IMR-90 (cell line): ENCODE data around the gene DNAH8. TPM values are rescaled to one million over a fixed set of nuclear protein-coding genes. Genes with fewer than 3 reads are reported as not detected.

Source experiments
- ATAC-seq: fragments of 200-7000 bp; cut with Tn5 transposase; 2 replicates; pipeline ENCODE4 v1.9.1; 2020; ENCODE audit warnings: low read depth, mild to moderate bottlenecking, moderate library complexity
- BruUV-seq: library from RNA; stranded (reverse); fragments of 400-500 nt; replicated peaks from 2 replicates; lab custom pipeline; 2021; lab: Mats Ljungman, UMichigan
- CTCF ChIA-PET: fragments of 300-600 bp; formaldehyde crosslinking; extraction: SDS; loops from one replicate; lab custom pipeline; 2021; ENCODE audit warnings: antibody characterized with exemption; lab: Yijun Ruan, JAX
- POLR2A ChIA-PET: fragments of 300-600 bp; sonication (Branson Sonifier 250); formaldehyde crosslinking; loops from one replicate; lab custom pipeline; 2022; ENCODE audit warnings: antibody characterized with exemption; ENCODE audit not compliant: unreplicated experiment; lab: Charles Lee
- DNase-seq: peaks from one replicate; pipeline ENCODE4 v3.0.0; 2013
- H2AFZ ChIP-seq: replicated peaks from 2 replicates; pipeline ENCODE3; 2013; ENCODE audit warnings: low read length, mild to moderate bottlenecking; ENCODE audit not compliant: poor library complexity
- H2AK5ac ChIP-seq: 2 replicates; pipeline ENCODE4 v1.6.1; 2013; ENCODE audit warnings: low read depth, low read length, inconsistent platforms
- H2AK9ac ChIP-seq: replicated peaks from 2 replicates; pipeline ENCODE3; 2013; ENCODE audit warnings: mild to moderate bottlenecking, low read depth, low read length, moderate library complexity; ENCODE audit not compliant: poor library complexity
- H2BK120ac ChIP-seq: 2 replicates; pipeline ENCODE4 v1.6.1; 2013; ENCODE audit warnings: low read depth, low read length, inconsistent platforms
- H2BK15ac ChIP-seq: 3 replicates; pipeline ENCODE4 v1.6.1; 2013; ENCODE audit warnings: low read depth, low read length, inconsistent platforms
- H2BK20ac ChIP-seq: 2 replicates; pipeline ENCODE4 v1.6.1; 2013; ENCODE audit warnings: low read depth, mild to moderate bottlenecking, inconsistent platforms, low read length, moderate library complexity
- H2BK5ac ChIP-seq: 2 replicates; pipeline ENCODE4 v1.6.1; 2013; ENCODE audit warnings: mild to moderate bottlenecking, low read depth, low read length, inconsistent platforms; ENCODE audit not compliant: poor library complexity, severe bottlenecking
- H3K14ac ChIP-seq: replicated peaks from 2 replicates; pipeline ENCODE4 v1.6.1; 2013; ENCODE audit warnings: low read depth, low read length, inconsistent platforms
- H3K18ac ChIP-seq: 2 replicates; pipeline ENCODE4 v1.6.1; 2013; ENCODE audit warnings: low read depth, low read length, control low read depth
- H3K23ac ChIP-seq: 2 replicates; pipeline ENCODE4 v1.6.1; 2013; ENCODE audit warnings: low read depth, low read length, inconsistent platforms
- H3K27ac ChIP-seq: 2 replicates; pipeline ENCODE4 v1.5.1; 2013; ENCODE audit warnings: mild to moderate bottlenecking, control low read depth, low read length; ENCODE audit not compliant: insufficient read depth
- H3K27me3 ChIP-seq: 2 replicates; pipeline ENCODE4 v1.6.1; 2013; ENCODE audit warnings: low read length; ENCODE audit not compliant: control insufficient read depth, insufficient read depth
- H3K36me3 ChIP-seq: 2 replicates; pipeline ENCODE4 v1.6.1; 2013; ENCODE audit warnings: low read length, mixed read lengths; ENCODE audit not compliant: control insufficient read depth, insufficient read depth
- H3K4ac ChIP-seq: 2 replicates; pipeline ENCODE4 v1.6.1; 2013; ENCODE audit warnings: low read depth, low read length, inconsistent platforms
- H3K4me1 ChIP-seq: 2 replicates; pipeline ENCODE4 v1.6.1; 2013; ENCODE audit warnings: low read length, mixed read lengths; ENCODE audit not compliant: control insufficient read depth, insufficient read depth
- H3K4me2 ChIP-seq: 2 replicates; pipeline ENCODE4 v1.6.1; 2013; ENCODE audit warnings: low read depth, mild to moderate bottlenecking, control low read depth, low read length, moderate library complexity
- H3K4me3 ChIP-seq: 2 replicates; pipeline ENCODE4 v1.5.1; 2013; ENCODE audit warnings: low read depth, mild to moderate bottlenecking, control low read depth, low read length, moderate library complexity; ENCODE audit not compliant: insufficient read depth
- H3K56ac ChIP-seq: 2 replicates; pipeline ENCODE4 v1.6.1; 2013; ENCODE audit warnings: low read length, inconsistent platforms; ENCODE audit not compliant: insufficient read depth; ENCODE audit errors: extremely low read depth
- H3K79me1 ChIP-seq, 2 experiments: 2 replicates each; pipeline ENCODE4 v1.6.1; 2013; ENCODE audit warnings: low read length in 2 of 2, inconsistent platforms in 1 of 2, low read depth in 1 of 2
- H3K9ac ChIP-seq: 2 replicates; pipeline ENCODE4 v1.6.1; 2013; ENCODE audit warnings: low read depth, low read length, control low read depth
- H3K9me1 ChIP-seq: 2 replicates; pipeline ENCODE4 v1.6.1; 2013; ENCODE audit warnings: low read length, inconsistent platforms; ENCODE audit not compliant: insufficient read depth
- H3K9me3 ChIP-seq: 2 replicates; pipeline ENCODE4 v1.6.1; 2013; ENCODE audit warnings: low read length; ENCODE audit not compliant: control insufficient read depth, insufficient read depth
- H4K20me1 ChIP-seq: 2 replicates; pipeline ENCODE4 v1.6.1; 2013; ENCODE audit warnings: low read length, inconsistent platforms; ENCODE audit not compliant: insufficient read depth
- H4K5ac ChIP-seq: 2 replicates; pipeline ENCODE4 v1.6.1; 2013; ENCODE audit warnings: mild to moderate bottlenecking, low read depth, low read length, control low read depth
- H4K8ac ChIP-seq, 2 experiments: 2 replicates each; pipeline ENCODE4 v1.6.1; 2013; ENCODE audit warnings: low read depth in 2 of 2, low read length in 2 of 2, control low read depth in 1 of 2, inconsistent platforms in 1 of 2
- H4K91ac ChIP-seq: 2 replicates; pipeline ENCODE4 v1.6.1; 2013; ENCODE audit warnings: low read depth, low read length, inconsistent platforms; ENCODE audit not compliant: insufficient read depth
- BHLHE40 ChIP-seq: fragments of 150-350 bp; IDR thresholded peaks from 2 replicates; pipeline ENCODE4 v1.6.1; 2016; ENCODE audit warnings: mild to moderate bottlenecking, low read depth, low read length
- FOS ChIP-seq: fragments of 150-350 bp; IDR thresholded peaks from 2 replicates; pipeline ENCODE4 v1.6.1; 2016; ENCODE audit warnings: low read depth, low read length
- MAFK ChIP-seq: IDR thresholded peaks from 2 replicates; pipeline ENCODE4 v1.6.1; 2012; ENCODE audit warnings: low read depth, low read length, improper control_type of control experiment
- WGBS, 2 experiments: methylation state at CpG; one replicate each; pipeline versions ENCODE4 v1.1.5 to v1.1.7; 2013; ENCODE audit warnings: missing lambda C conversion rate in 2 of 2; ENCODE audit not compliant: insufficient read length in 1 of 2; ENCODE audit errors: extremely low coverage in 2 of 2; 5-methylcytosine and 5-hydroxymethylcytosine counted together
- dilution Hi-C: fragments of 300-500 bp; cut with HindIII; formaldehyde crosslinking; loops from one replicate; pipeline ENCODE4 v1.14.3; 2018; ENCODE audit warnings: low sequenced_read_pairs; ENCODE audit not compliant: unreplicated experiment
- in situ Hi-C: fragments of 300-500 bp; cut with MboI; formaldehyde crosslinking; loops from 3 replicates; pipeline ENCODE4 v1.14.3; 2019; ENCODE audit warnings: low sequenced_read_pairs, inconsistent platforms, mixed read lengths
- intact Hi-C: fragments of 100-400 bp; cut with micrococcal nuclease; formaldehyde crosslinking; loops from 2 replicates; pipeline ENCODE4 v1.10.0; 2022
- polyA plus RNA-seq, 3 experiments: library from polyadenylated mRNA; depleted of rRNA; stranded (reverse); fragments of >200 nt; gene quantifications; 2 replicates each; pipeline ENCODE4 v1.2.3, GENCODE V29; 2012; ENCODE audit warnings: low replicate concordance in 1 of 3
- total RNA-seq: library from RNA; depleted of rRNA; stranded (reverse); fragments of >200 nt; gene quantifications from 2 replicates; pipeline ENCODE4 v1.2.3, GENCODE V29; 2012
- TF ChIP-seq, protein P1 (sequence below): fragments of 150-350 bp; IDR thresholded peaks from 2 replicates; pipeline ENCODE4 v1.6.1; 2016; ENCODE audit warnings: low read depth, mild to moderate bottlenecking, low read length, moderate library complexity, borderline replicate concordance

Gene DNAH8
- total and polyA plus RNA-seq, 2 of the 4 experiments (the other 2 are of a cell fraction) = not detected

DNA sequence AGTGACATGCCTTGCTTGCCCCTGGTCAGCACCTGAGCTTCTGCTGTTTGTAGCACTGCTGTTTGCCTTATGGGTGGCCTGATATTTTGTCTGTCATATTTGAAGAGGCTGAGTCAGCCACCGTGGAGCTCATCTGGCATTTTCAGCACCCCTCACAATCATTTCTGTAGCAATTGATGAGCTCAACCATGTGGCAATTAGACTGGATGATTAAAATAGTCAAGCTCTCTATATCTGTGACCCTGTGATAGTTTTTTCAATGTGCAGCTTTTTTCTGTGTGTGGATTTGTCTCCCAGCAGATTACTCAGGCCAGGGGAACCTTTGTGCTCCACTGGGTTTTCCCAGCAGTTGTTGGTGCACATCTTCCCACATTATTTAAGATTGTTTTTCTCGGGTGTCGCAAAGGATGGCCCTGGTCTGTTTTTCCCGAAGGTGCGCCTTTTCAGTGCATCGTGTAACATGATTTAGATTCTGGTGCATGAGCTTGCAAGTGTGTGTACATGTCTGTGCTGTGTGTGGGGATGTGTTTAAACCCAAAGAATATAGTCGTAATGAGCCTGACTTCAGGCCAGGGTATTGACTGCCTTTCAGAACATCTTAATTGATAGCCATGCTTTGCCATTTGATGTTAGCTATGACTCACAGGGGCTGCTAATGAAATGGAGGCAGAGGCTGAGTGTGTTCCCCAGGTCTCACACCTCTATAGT, 301.9 kb downstream of the DNAH8 start:
- H4K91ac ChIP-seq = no peak overlapping the region
- no peak overlapping the region for H3K14ac ChIP-seq
- H3K9me3 ChIP-seq = no peaks in the 10 kb centered on the region
- no peak overlapping the region for H2BK5ac ChIP-seq
- dilution Hi-C loops (no loop called here), intact Hi-C loops (no loop called here), in situ Hi-C loops (no loop called here)
- BruUV-seq = no TSS peak
- ATAC-seq = no peak
- POLR2A ChIA-PET = no interaction called here
- H2AFZ ChIP-seq = no peak overlapping the region
- H3K36me3 ChIP-seq = no peaks in the 10 kb centered on the region
- no peaks in the 10 kb centered on the region for H4K20me1 ChIP-seq
- H3K4ac ChIP-seq = no peak overlapping the region
- no peak overlapping the region for H4K8ac ChIP-seq
- H3K27ac ChIP-seq = no peak overlapping the region
- H3K9ac ChIP-seq = no peak overlapping the region
- H3K27me3 ChIP-seq = no peaks in the 10 kb centered on the region
- no peaks in the 10 kb centered on the region for H3K79me1 ChIP-seq
- no peaks in the 10 kb centered on the region for H3K9me1 ChIP-seq
- no peak overlapping the region for H3K4me2 ChIP-seq
- no peak overlapping the region for H4K5ac ChIP-seq
- no peak for DNase-seq
- TF ChIP-seq, protein P1, sequence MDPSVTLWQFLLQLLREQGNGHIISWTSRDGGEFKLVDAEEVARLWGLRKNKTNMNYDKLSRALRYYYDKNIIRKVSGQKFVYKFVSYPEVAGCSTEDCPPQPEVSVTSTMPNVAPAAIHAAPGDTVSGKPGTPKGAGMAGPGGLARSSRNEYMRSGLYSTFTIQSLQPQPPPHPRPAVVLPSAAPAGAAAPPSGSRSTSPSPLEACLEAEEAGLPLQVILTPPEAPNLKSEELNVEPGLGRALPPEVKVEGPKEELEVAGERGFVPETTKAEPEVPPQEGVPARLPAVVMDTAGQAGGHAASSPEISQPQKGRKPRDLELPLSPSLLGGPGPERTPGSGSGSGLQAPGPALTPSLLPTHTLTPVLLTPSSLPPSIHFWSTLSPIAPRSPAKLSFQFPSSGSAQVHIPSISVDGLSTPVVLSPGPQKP = no peak
- TF ChIP-seq BHLHE40 (no peak), FOS (no peak), MAFK (no peak)
- no peaks in the 10 kb centered on the region for H3K4me1 ChIP-seq
- H2AK5ac ChIP-seq = no peak overlapping the region
- H2BK20ac ChIP-seq = no peak overlapping the region
- H3K4me3 ChIP-seq = no peak overlapping the region
- no peak overlapping the region for H2BK15ac ChIP-seq
- no peak overlapping the region for H3K23ac ChIP-seq
- WGBS, 2 experiments = 83% methylated on average over 2 of the region's 7 CpGs; no CpG with 5 or more reads in 1 of the 2 experiments
- H2AK9ac ChIP-seq = no peak overlapping the region
- no peak overlapping the region for H3K56ac ChIP-seq
- CTCF ChIA-PET = interaction anchor here (0.8 kb wide), 1 partner anchor 13 kb away, joined by 3 read pairs; no protein-coding TSS in a partner anchor
- H3K18ac ChIP-seq = no peak overlapping the region
- H2BK120ac ChIP-seq = no peak overlapping the region
